Purkinje cell (primary cell): ENCODE data around the gene SCARF2. TPM values are rescaled to one million over a fixed set of nuclear protein-coding genes. Genes with fewer than 3 reads are reported as not detected.

Source experiments
- polyA plus RNA-seq: library from polyadenylated mRNA; unstranded; fragments of >200 nt; fragmentation: Nextera tagmentation; gene quantifications from 2 replicates; pipeline ENCODE4 v1.2.1, GENCODE V29; 2014

SCARF2 gene
- polyA plus RNA-seq, result not detected in 2 replicates

GRCh38 chr22:20437613-20438426, at the start of gene SCARF2:
TSS of gene SCARF2 (minus strand) at chr22:20437825. CDS start at chr22:20437754, 71 bp downstream.

GRCh38 chr22:20393705-20394476, 43.7 kb downstream of the SCARF2 start, which contains the start of gene ZNF74:
TSS of gene ZNF74 (plus strand) at chr22:20394151. CDS start at chr22:20394629, 478 bp downstream.

Other genes starting within 250 kb of the SCARF2 start
- gene RTN4R, start 169.5 kb downstream of the SCARF2 start, polyA plus RNA-seq, result 0.48 and 2.7 TPM in 2 replicates
- 8.5 and 13.6 TPM in 2 replicates for gene DGCR6L, start 117.8 kb downstream of the SCARF2 start, polyA plus RNA-seq
- gene ZNF74, start 43.7 kb downstream of the SCARF2 start, polyA plus RNA-seq, result 0.24 and 0.75 TPM in 2 replicates
- gene KLHL22, start 58.0 kb upstream of the SCARF2 start, polyA plus RNA-seq, result 0.59 and 0.66 TPM in 2 replicates
- 0.63 and 1.9 TPM in 2 replicates for gene MED15, start 69.8 kb upstream of the SCARF2 start, polyA plus RNA-seq